ENCODE data around the gene RABGAP1L. TPM values are rescaled to one million over a fixed set of nuclear protein-coding genes. Genes with fewer than 3 reads are reported as not detected.
"Not testable (repeated sequence)": the region's sequence is repeated elsewhere in the genome, so short reads cannot be mapped to it uniquely, and the experiment has no call there.

The RABGAP1L gene
- total RNA-seq, 4 donors from 2014 or later = 39.3 to 101 (median 63.7) TPM

DNA sequence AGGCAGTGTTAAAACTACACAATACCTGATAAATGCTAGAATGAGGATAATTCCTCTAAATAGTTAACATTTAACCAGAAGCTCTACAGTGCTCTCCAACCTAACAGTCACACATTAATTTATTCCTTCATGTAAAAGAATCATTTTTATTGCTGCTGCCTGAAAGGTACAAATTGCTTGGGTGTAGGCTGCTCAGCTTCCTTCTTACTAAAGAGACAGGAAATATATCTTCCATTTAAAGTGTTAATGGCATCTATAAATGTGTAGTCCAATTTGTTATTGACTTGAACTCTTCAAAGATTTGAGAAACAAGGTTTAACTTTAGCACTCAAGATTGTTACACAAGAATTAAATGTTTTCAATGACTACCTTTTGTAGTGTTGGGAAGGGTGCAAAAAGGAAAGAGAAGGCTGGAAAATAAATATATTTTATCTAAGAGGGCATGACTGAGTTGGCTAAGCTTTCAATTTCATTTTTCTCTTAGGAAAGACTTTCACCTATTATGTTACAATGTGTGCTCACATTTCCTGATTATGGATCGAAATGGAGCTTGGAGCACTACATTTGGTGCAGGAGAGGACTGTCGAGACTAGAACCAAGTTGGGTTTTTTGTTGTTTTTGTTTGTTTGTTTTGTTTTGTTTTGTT lies 734.9 kb downstream of the RABGAP1L start:
- no peak overlapping the region for H3K27ac ChIP-seq (replicated peaks in 1 of 4)
- no peak overlapping the region for H3K4me3 ChIP-seq
- intact Hi-C loops (cut with DNase I) = no loop called here
- no peaks in the 10 kb centered on the region for H3K36me3 ChIP-seq
- TF ChIP-seq POLR2AphosphoS5 (IDR thresholded peaks at IDR 0.05) = no peak
- TF ChIP-seq, protein P1, sequence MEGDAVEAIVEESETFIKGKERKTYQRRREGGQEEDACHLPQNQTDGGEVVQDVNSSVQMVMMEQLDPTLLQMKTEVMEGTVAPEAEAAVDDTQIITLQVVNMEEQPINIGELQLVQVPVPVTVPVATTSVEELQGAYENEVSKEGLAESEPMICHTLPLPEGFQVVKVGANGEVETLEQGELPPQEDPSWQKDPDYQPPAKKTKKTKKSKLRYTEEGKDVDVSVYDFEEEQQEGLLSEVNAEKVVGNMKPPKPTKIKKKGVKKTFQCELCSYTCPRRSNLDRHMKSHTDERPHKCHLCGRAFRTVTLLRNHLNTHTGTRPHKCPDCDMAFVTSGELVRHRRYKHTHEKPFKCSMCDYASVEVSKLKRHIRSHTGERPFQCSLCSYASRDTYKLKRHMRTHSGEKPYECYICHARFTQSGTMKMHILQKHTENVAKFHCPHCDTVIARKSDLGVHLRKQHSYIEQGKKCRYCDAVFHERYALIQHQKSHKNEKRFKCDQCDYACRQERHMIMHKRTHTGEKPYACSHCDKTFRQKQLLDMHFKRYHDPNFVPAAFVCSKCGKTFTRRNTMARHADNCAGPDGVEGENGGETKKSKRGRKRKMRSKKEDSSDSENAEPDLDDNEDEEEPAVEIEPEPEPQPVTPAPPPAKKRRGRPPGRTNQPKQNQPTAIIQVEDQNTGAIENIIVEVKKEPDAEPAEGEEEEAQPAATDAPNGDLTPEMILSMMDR (IDR thresholded peaks at IDR 0.05) = no peak
- TF ChIP-seq EP300 (IDR thresholded peaks at IDR 0.05) = no peak
- TF ChIP-seq POLR2A (IDR thresholded peaks at IDR 0.05; ENCODE audit: low read depth) = no peak
- no peaks in the 10 kb centered on the region for H3K9me3 ChIP-seq
- 93% methylated on average over 2 of the region's 2 CpGs for WGBS
- DNase-seq (ENCODE audit: extremely low spot score) = no peak
- H3K27me3 ChIP-seq = no peaks in the 10 kb centered on the region
- H3K4me1 ChIP-seq = peaks cover 0 to 6% (median 0%) of the 10 kb centered on the region in 4 donors

DNA sequence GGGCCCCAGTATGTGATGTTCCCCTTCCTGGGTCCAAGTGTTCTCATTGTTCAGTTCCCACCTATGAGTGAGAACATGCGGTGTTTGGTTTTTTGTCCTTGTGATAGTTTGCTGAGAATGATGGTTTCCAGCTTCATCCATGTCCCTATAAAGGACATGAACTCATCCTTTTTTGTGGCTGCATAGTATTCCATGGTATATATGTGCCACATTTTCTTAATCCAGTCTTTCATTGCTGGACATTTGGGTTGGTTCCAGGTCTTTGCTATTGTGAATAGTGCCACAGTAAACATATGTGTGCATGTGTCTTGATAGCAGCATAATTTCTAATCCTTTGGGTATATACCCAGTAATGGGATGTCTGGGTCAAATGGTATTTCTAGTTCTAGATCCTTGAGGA lies 736.3 kb downstream of the RABGAP1L start:
- 100% methylated on average over 1 of the region's 1 CpG for WGBS
- DNase-seq (ENCODE audit: extremely low spot score); H3K27ac ChIP-seq (replicated peaks in 1 of 4); H3K36me3 ChIP-seq; H3K9me3 ChIP-seq; H3K4me3 ChIP-seq; H3K4me1 ChIP-seq; intact Hi-C loops (cut with DNase I); H3K27me3 ChIP-seq: not testable (repeated sequence)

DNA sequence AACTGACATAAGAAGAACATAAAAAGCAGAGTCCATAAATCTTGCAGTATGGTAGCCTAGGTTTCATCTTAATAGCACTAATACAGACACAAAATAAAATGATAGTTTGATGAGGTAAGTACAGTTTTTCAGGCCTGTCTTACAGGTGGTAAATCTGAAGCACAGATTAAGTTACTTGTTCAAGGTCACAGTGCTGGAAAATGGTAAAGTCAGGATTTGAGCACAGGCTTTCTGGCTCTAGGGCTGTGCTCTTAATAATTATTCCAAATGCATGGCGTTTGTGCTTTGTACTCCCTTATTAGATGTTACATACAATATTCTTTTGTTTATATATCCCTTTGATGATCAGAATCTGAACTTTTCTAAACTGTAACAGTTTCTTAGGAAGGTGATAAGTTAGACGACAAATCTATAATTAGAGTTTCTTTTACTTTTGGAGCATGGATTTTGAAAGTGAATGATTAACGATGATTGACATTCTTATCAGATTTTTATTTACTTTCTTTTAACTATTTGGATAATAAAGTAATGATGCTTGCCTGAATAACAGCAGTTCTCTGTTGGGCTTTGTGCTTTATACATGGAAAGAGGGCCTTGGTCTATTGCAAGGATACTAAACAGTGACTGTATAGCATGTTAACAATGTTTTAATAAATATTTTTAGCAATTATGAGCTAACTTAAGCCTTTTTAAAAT lies 738.9 kb downstream of the RABGAP1L start:
- H3K27me3 ChIP-seq = no peaks in the 10 kb centered on the region
- no peak overlapping the region for H3K4me3 ChIP-seq
- DNase-seq (ENCODE audit: extremely low spot score) = no peak
- no peaks in the 10 kb centered on the region for H3K36me3 ChIP-seq
- H3K9me3 ChIP-seq = no peaks in the 10 kb centered on the region
- intact Hi-C loops (cut with DNase I) = no loop called here
- WGBS = 95% methylated on average over 3 of the region's 3 CpGs
- H3K27ac ChIP-seq (replicated peaks in 1 of 4) = no peak overlapping the region
- TF ChIP-seq POLR2AphosphoS5 (IDR thresholded peaks at IDR 0.05) = no peak
- no peak for TF ChIP-seq EP300 (IDR thresholded peaks at IDR 0.05)
- TF ChIP-seq POLR2A (IDR thresholded peaks at IDR 0.05; ENCODE audit: low read depth) = no peak
- TF ChIP-seq, protein P1 (IDR thresholded peaks at IDR 0.05) = no peak
- peaks cover 0 to 6% (median 0%) of the 10 kb centered on the region in 4 donors for H3K4me1 ChIP-seq

DNA sequence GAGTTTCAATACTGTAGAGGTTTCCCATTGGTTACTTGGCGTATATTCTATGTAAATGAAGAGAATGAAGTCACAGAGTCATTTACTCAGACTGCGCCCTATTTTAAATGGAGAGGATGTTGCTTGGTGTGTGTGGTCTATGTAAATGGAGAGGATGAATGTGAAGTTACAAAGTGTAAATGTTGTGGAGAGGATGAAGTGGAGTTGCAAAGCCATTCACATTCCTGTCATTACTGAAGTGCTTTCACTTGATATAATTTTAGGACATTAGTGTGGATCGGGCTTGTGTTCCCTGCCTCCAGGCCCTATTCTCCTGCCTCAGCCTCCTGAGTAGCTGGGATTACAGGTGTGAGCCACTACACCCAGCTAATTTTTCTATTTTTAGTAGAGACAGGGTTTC lies 741.0 kb downstream of the RABGAP1L start:
- Histone ChIP-seq H3K36me3 (peaks cover 0 to 5% (median 0%) of the 10 kb centered on the region in 4 donors), H3K4me3 (no peak overlapping the region), H3K27me3 (no peaks in the 10 kb centered on the region), H3K4me1 (no peaks in the 10 kb centered on the region), H3K9me3 (no peaks in the 10 kb centered on the region), H3K27ac (replicated peaks in 1 of 4) (no peak overlapping the region)
- TF ChIP-seq, protein P1 (IDR thresholded peaks at IDR 0.05) = no peak
- no peak for TF ChIP-seq POLR2A (IDR thresholded peaks at IDR 0.05; ENCODE audit: low read depth)
- TF ChIP-seq POLR2AphosphoS5 (IDR thresholded peaks at IDR 0.05) = no peak
- 91% methylated on average over 3 of the region's 3 CpGs for WGBS
- DNase-seq (ENCODE audit: extremely low spot score) = no peak
- intact Hi-C loops (cut with DNase I) = no loop called here

DNA sequence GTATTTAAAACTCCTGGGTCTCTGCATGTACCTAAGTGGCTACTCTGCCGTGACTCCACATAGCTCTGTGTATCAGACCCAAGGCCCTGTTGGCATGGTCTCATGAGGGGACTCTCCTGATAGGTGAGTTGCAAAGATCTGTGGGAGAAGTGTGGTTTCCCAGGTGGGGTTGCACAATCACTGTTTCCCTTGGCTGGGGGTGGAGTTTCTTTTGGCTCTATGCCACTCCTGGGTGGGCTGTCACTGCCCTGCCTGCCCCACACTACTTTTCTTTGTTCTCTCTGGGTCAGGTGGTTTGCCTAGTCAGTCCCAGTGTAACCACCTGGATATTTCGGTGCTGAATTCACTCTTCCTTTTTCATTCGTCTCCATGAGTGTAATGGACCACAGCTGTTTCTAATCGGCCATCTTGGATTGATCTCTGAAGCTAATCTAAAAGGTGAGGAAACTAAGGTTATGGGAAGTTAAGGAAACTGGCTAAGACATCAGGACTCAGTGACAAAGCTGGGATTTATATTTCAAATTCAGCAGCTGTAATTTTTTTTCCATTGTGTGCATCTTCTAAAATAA lies 743.3 kb downstream of the RABGAP1L start:
- Histone ChIP-seq H3K4me3 (no peak overlapping the region), H3K27ac (replicated peaks in 1 of 4) (no peak overlapping the region), H3K36me3 (peaks cover 0 to 5% (median 0%) of the 10 kb centered on the region in 4 donors), H3K4me1 (no peaks in the 10 kb centered on the region), H3K27me3 (no peaks in the 10 kb centered on the region), H3K9me3 (no peaks in the 10 kb centered on the region)
- TF ChIP-seq EP300 (IDR thresholded peaks at IDR 0.05) (no peak), POLR2A (IDR thresholded peaks at IDR 0.05; ENCODE audit: low read depth) (no peak), POLR2AphosphoS5 (IDR thresholded peaks at IDR 0.05) (no peak)
- TF ChIP-seq, protein P1 (IDR thresholded peaks at IDR 0.05) = no peak
- DNase-seq (ENCODE audit: extremely low spot score) = no peak
- WGBS = 85% methylated on average over 4 of the region's 4 CpGs
- intact Hi-C loops (cut with DNase I) = no loop called here
